ENCODE data around the gene BMF.
A peak's percentile ranks its signal among the peaks of the same experiment; 100 is the strongest.

The BMF gene

DNA sequence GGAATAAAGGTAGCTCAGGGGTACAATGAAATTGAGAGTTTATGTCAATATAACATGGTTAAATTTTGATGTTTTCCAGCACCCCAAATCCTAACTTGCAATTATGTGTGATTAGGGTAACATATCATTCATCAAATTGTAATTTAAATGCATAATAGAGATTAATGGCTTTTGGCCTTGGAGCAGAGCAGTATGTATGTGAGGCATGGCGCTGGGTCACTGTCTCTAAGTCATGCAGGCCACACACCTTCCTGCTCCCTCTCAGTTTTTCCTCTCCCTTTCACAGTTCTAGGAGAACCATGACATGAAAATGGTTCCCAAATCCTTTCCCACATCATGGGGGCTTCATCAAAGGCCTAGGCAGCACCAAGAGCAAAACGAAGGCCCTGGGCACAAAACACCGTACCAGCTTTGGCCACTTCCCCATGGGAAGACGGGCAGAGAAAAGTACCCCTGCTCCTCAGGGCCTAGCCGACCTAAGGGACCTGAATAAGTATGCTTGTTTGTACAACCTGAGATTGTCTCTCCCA is 65.8 kb downstream of the BMF start:
- H2BK120ac ChIP-seq (ENCODE audit: insufficient read depth, low read length, poor library complexity), result no peak overlapping the region
- H4K12ac ChIP-seq (ENCODE audit: low read depth, low read length), result no peak overlapping the region
- no peak overlapping the region for H4K91ac ChIP-seq (ENCODE audit: low read depth, low read length)
- H2BK12ac ChIP-seq (ENCODE audit: low read length), result no peak overlapping the region
- WGBS (ENCODE audit: extremely low coverage, insufficient coverage, insufficient read length), result no CpG with 5 or more reads among the region's 5 CpGs
- H2AFZ ChIP-seq (ENCODE audit: insufficient read depth, low read length, poor library complexity), result no peak overlapping the region
- H3K18ac ChIP-seq (ENCODE audit: low read length), result no peak overlapping the region
- H3K23ac ChIP-seq (ENCODE audit: low read length), result no peak overlapping the region
- peaks cover 19% of the 10 kb centered on the region for H3K79me1 ChIP-seq (ENCODE audit: low read length)
- no peak overlapping the region for H3K4ac ChIP-seq (ENCODE audit: low read depth, low read length)
- no peak for DNase-seq
- no peak overlapping the region for H3K9ac ChIP-seq (ENCODE audit: low read length)
- peaks cover 16 to 17% of the 10 kb centered on the region in 2 experiments for H3K4me1 ChIP-seq (ENCODE audit: control insufficient read depth in 1 of 2, insufficient read depth in 2 of 2, low read length in 2 of 2)
- H3K4me3 ChIP-seq (ENCODE audit: low read depth, low read length), result no peak overlapping the region
- H3K4me2 ChIP-seq (ENCODE audit: low read length), result no peak overlapping the region
- H3K27me3 ChIP-seq (ENCODE audit: insufficient read depth, low read length), result no peaks in the 10 kb centered on the region
- no peak overlapping the region for H3K14ac ChIP-seq (ENCODE audit: low read length)
- H2AK5ac ChIP-seq (ENCODE audit: low read length), result no peak overlapping the region
- H4K8ac ChIP-seq (ENCODE audit: low read depth, low read length), result no peak overlapping the region
- H3K36me3 ChIP-seq (ENCODE audit: control insufficient read depth in 1 of 2, insufficient read depth in 2 of 2, low read length in 2 of 2), result no peaks in the 10 kb centered on the region
- H2BK5ac ChIP-seq (ENCODE audit: low read depth, low read length, poor library complexity), result no peak overlapping the region
- no peak overlapping the region for H3K27ac ChIP-seq (ENCODE audit: low read depth, low read length)
- H3K9me3 ChIP-seq (ENCODE audit: insufficient read depth, low read depth, low read length), result no peaks in the 10 kb centered on the region
- H3K79me2 ChIP-seq (ENCODE audit: control insufficient read depth, insufficient read depth, low read length, poor library complexity), result peaks cover 10% of the 10 kb centered on the region

DNA sequence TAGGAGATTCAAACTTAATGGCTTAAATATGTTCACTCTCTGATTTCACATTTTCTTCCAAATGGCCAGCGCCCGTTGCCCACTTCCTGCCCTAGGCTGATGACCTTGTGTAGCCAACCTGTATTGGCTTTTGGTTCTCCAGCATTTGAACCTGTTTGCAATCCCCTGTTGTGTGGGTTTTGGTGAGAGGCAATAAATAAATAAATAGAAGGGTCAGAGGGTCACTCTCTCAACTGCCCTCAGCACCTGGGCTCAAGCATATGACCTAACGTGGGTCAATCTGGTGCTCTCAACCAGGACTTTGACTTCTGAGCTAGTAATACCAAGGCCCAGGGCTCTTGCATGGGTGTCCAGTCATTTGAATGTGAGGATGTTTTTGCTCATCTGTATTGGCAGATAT is 67.9 kb downstream of the BMF start:
- Histone ChIP-seq H3K4ac (ENCODE audit: low read depth, low read length) (no peak overlapping the region), H3K79me1 (ENCODE audit: low read length) (peaks cover 10% of the 10 kb centered on the region), H3K79me2 (ENCODE audit: control insufficient read depth, insufficient read depth, low read length, poor library complexity) (peaks cover 10% of the 10 kb centered on the region), H2AFZ (ENCODE audit: insufficient read depth, low read length, poor library complexity) (no peak overlapping the region), H3K27ac (ENCODE audit: low read depth, low read length) (no peak overlapping the region), H3K4me1 (ENCODE audit: control insufficient read depth in 1 of 2, insufficient read depth in 2 of 2, low read length in 2 of 2) (peaks cover 4 to 7% of the 10 kb centered on the region in 2 experiments), H4K12ac (ENCODE audit: low read depth, low read length) (no peak overlapping the region), H3K23ac (ENCODE audit: low read length) (no peak overlapping the region), H2BK5ac (ENCODE audit: low read depth, low read length, poor library complexity) (no peak overlapping the region), H2BK120ac (ENCODE audit: insufficient read depth, low read length, poor library complexity) (no peak overlapping the region), H2AK5ac (ENCODE audit: low read length) (no peak overlapping the region), H3K27me3 (ENCODE audit: insufficient read depth, low read length) (no peaks in the 10 kb centered on the region), H3K9ac (ENCODE audit: low read length) (no peak overlapping the region), H3K18ac (ENCODE audit: low read length) (no peak overlapping the region), H3K9me3 (ENCODE audit: insufficient read depth, low read depth, low read length) (no peaks in the 10 kb centered on the region), H3K4me2 (ENCODE audit: low read length) (no peak overlapping the region), H3K14ac (ENCODE audit: low read length) (no peak overlapping the region), H2BK12ac (ENCODE audit: low read length) (no peak overlapping the region), H3K36me3 (ENCODE audit: control insufficient read depth in 1 of 2, insufficient read depth in 2 of 2, low read length in 2 of 2) (peaks cover 3 to 7% of the 10 kb centered on the region in 2 experiments), H4K8ac (ENCODE audit: low read depth, low read length) (no peak overlapping the region), H3K4me3 (ENCODE audit: low read depth, low read length) (no peak overlapping the region), H4K91ac (ENCODE audit: low read depth, low read length) (no peak overlapping the region)
- DNase-seq, result no peak
- WGBS (ENCODE audit: extremely low coverage, insufficient coverage, insufficient read length), result no CpG with 5 or more reads among the region's 3 CpGs

DNA sequence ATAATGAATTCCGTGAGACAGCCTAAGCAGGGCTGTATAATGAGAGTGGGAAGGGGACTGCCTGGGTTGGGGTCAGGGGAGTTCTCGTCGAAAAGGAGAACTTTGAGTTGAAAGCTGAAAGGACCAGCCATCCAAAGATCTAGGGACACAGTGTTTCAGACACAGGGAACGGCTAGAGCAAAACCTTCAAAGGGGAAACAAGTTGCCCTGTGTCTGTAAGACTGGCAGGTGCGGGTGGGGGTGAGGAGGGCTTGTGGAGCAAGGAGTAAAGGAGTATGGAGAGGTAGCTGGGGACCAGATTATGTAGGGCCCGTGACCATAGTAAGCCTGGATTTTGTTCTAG is 68.4 kb downstream of the BMF start:
- DNase-seq, result no peak
- Histone ChIP-seq H2AK5ac (ENCODE audit: low read length) (no peak overlapping the region), H3K9me3 (ENCODE audit: insufficient read depth, low read depth, low read length) (no peaks in the 10 kb centered on the region), H2AFZ (ENCODE audit: insufficient read depth, low read length, poor library complexity) (no peak overlapping the region), H3K23ac (ENCODE audit: low read length) (no peak overlapping the region), H4K91ac (ENCODE audit: low read depth, low read length) (no peak overlapping the region), H2BK5ac (ENCODE audit: low read depth, low read length, poor library complexity) (no peak overlapping the region), H3K4ac (ENCODE audit: low read depth, low read length) (no peak overlapping the region), H2BK12ac (ENCODE audit: low read length) (no peak overlapping the region), H3K4me3 (ENCODE audit: low read depth, low read length) (no peak overlapping the region), H3K18ac (ENCODE audit: low read length) (no peak overlapping the region), H3K4me1 (ENCODE audit: control insufficient read depth in 1 of 2, insufficient read depth in 2 of 2, low read length in 2 of 2) (peaks cover 0 to 4% of the 10 kb centered on the region in 2 experiments), H4K12ac (ENCODE audit: low read depth, low read length) (no peak overlapping the region), H3K4me2 (ENCODE audit: low read length) (no peak overlapping the region), H3K9ac (ENCODE audit: low read length) (no peak overlapping the region), H2BK120ac (ENCODE audit: insufficient read depth, low read length, poor library complexity) (no peak overlapping the region), H3K36me3 (ENCODE audit: control insufficient read depth in 1 of 2, insufficient read depth in 2 of 2, low read length in 2 of 2) (peaks cover 3 to 7% of the 10 kb centered on the region in 2 experiments), H3K14ac (ENCODE audit: low read length) (no peak overlapping the region), H3K27me3 (ENCODE audit: insufficient read depth, low read length) (no peaks in the 10 kb centered on the region), H3K27ac (ENCODE audit: low read depth, low read length) (no peak overlapping the region), H3K79me2 (ENCODE audit: control insufficient read depth, insufficient read depth, low read length, poor library complexity) (peaks cover 10% of the 10 kb centered on the region), H4K8ac (ENCODE audit: low read depth, low read length) (no peak overlapping the region), H3K79me1 (ENCODE audit: low read length) (peaks cover 8% of the 10 kb centered on the region)
- no CpG with 5 or more reads among the region's 6 CpGs for WGBS (ENCODE audit: extremely low coverage, insufficient coverage, insufficient read length)

DNA sequence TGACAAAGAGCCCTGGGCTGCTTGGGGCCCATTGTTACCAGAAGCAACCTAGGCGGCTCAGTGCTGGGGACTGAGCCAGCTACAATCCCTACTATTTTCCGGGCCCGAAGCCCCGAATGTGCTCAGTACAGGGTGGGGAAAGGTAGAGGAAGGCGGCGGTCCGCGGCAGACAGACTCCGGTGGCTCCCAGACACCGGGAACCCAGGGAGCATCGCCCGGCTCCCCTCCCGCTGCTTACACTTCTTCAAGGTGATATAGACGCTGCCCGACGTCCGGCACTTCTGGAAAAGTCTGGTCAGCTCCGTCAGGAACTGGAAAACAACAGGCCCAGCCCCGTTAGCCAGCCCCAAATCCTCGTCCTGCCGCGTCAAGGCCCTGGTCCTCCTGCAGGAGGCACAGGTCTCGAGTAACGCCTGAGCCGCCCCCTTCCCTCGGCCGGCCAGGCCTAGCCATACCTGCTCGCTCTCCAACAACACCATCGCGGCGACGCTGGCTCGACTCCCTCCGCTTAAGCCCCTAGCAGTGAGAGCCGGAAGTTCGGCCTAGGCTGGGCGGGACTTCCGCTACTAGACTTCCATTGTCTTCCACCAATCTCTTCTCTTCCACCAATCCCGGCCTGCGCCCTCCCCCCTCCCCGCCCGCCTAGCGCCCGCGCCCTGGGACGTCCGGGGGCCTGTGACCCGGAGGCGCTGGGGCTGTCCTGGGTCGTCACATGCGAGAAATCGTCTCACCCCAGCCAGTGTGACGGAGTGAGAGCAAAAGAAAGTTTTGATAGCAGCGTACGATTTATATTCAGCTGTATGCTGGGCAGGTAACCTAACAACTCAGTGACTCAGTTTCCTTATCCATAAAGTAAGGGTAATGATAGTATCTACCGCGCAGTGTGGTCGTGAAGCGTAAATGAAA is 69.8 kb downstream of the BMF start, which contains the start of gene SRP14:
Gene SRP14, minus strand, starts transcription at position 544 of the 906 bp plus-strand sequence. Its CDS starts 65 bp downstream, at position 479.
- peaks cover 10% of the 10 kb centered on the region for H3K79me2 ChIP-seq (ENCODE audit: control insufficient read depth, insufficient read depth, low read length, poor library complexity)
- peak within 1 kb of the TSS; percentile 32 for H2BK5ac ChIP-seq (ENCODE audit: low read depth, low read length, poor library complexity)
- peaks cover 8% of the 10 kb centered on the region for H3K79me1 ChIP-seq (ENCODE audit: low read length)
- peaks cover 7 to 16% of the 10 kb centered on the region in 2 experiments for H3K36me3 ChIP-seq (ENCODE audit: control insufficient read depth in 1 of 2, insufficient read depth in 2 of 2, low read length in 2 of 2)
- H3K4ac ChIP-seq (ENCODE audit: low read depth, low read length), result peak within 1 kb of the TSS; percentile 17
- H3K4me3 ChIP-seq (ENCODE audit: low read depth, low read length), result peak within 1 kb of the TSS; percentile 91
- H3K18ac ChIP-seq (ENCODE audit: low read length), result peak within 1 kb of the TSS; percentile 50
- no peak within 1 kb of the TSS for H3K23ac ChIP-seq (ENCODE audit: low read length)
- peak within 1 kb of the TSS; percentile 82 for H4K8ac ChIP-seq (ENCODE audit: low read depth, low read length)
- H4K91ac ChIP-seq (ENCODE audit: low read depth, low read length), result peak within 1 kb of the TSS; percentile 47
- peak within 1 kb of the TSS; percentile 74 for H3K27ac ChIP-seq (ENCODE audit: low read depth, low read length)
- H3K9me3 ChIP-seq (ENCODE audit: insufficient read depth, low read depth, low read length), result no peaks in the 10 kb centered on the region
- no CpG with 5 or more reads among the region's 59 CpGs for WGBS (ENCODE audit: extremely low coverage, insufficient coverage, insufficient read length)
- peak; percentile 93 to 95 for DNase-seq
- peaks cover 0 to 4% of the 10 kb centered on the region in 2 experiments for H3K4me1 ChIP-seq (ENCODE audit: control insufficient read depth in 1 of 2, insufficient read depth in 2 of 2, low read length in 2 of 2)
- peak within 1 kb of the TSS; percentile 70 for H2BK120ac ChIP-seq (ENCODE audit: insufficient read depth, low read length, poor library complexity)
- H3K4me2 ChIP-seq (ENCODE audit: low read length), result peak within 1 kb of the TSS; percentile 84
- H2BK12ac ChIP-seq (ENCODE audit: low read length), result no peak within 1 kb of the TSS
- H3K14ac ChIP-seq (ENCODE audit: low read length), result peak within 1 kb of the TSS; percentile 71
- no peaks in the 10 kb centered on the region for H3K27me3 ChIP-seq (ENCODE audit: insufficient read depth, low read length)
- peak within 1 kb of the TSS; percentile 50 for H2AFZ ChIP-seq (ENCODE audit: insufficient read depth, low read length, poor library complexity)
- H4K12ac ChIP-seq (ENCODE audit: low read depth, low read length), result peak within 1 kb of the TSS; percentile 85
- peak within 1 kb of the TSS; percentile 90 for H3K9ac ChIP-seq (ENCODE audit: low read length)
- H2AK5ac ChIP-seq (ENCODE audit: low read length), result peak within 1 kb of the TSS; percentile 39

All from trophoblast cell (in vitro differentiated cells and primary cell).